ENCODE data around the gene FAT1. TPM values are rescaled to one million over a fixed set of nuclear protein-coding genes. Genes with fewer than 3 reads are reported as not detected.
A peak's percentile ranks its signal among the peaks of the same experiment; 100 is the strongest.

The FAT1 gene
- total and polyA plus RNA-seq, 7 donors = 12.6 to 146 (median 93.1) TPM

GRCh38 chr4:186644311-186644638 is 79.4 kb downstream of the FAT1 start:
- Histone ChIP-seq H3K4me3 (no peak overlapping the region), H3K36me3 (peaks cover 0 to 4% (median 0%) of the 10 kb centered on the region in 4 donors), H3K27ac (peak overlapping the region in 1 of 4 donors; percentile 40), H3K9me3 (no peaks in the 10 kb centered on the region), H3K4me1 (peaks cover 0 to 15% (median 13%) of the 10 kb centered on the region in 4 donors), H3K27me3 (no peaks in the 10 kb centered on the region)
- intact Hi-C loops (cut with DNase I) = no loop called here
- WGBS, 2 donors = 12 to 57% methylated on average over 2 of the region's 2 CpGs
- no peak for DNase-seq
- TF ChIP-seq EP300 (IDR thresholded peaks at IDR 0.05) (no peak), CTCF (IDR thresholded peaks at IDR 0.05) (no peak), POLR2A (IDR thresholded peaks at IDR 0.05) (no peak), POLR2AphosphoS5 (IDR thresholded peaks at IDR 0.05) (no peak)

- 57 to 79% methylated on average over 14 of the region's 14 CpGs for WGBS, 2 donors
- intact Hi-C loops (cut with DNase I) = no loop called here
- H3K9me3 ChIP-seq = no peaks in the 10 kb centered on the region
- H3K4me1 ChIP-seq = peaks cover 0 to 15% (median 13%) of the 10 kb centered on the region in 4 donors
- H3K36me3 ChIP-seq = peaks cover 0 to 9% (median 0%) of the 10 kb centered on the region in 4 donors
- no peak overlapping the region for H3K4me3 ChIP-seq
- no peak overlapping the region for H3K27ac ChIP-seq
- no peak for DNase-seq
- TF ChIP-seq CTCF (IDR thresholded peaks at IDR 0.05) (no peak), POLR2A (IDR thresholded peaks at IDR 0.05) (no peak), EP300 (IDR thresholded peaks at IDR 0.05) (no peak), POLR2AphosphoS5 (IDR thresholded peaks at IDR 0.05) (no peak)
- no peaks in the 10 kb centered on the region for H3K27me3 ChIP-seq
Measured at GRCh38 chr4:186643501-186644310, 80.0 kb downstream of the FAT1 start.

- DNase-seq = no peak
- no peak for TF ChIP-seq POLR2AphosphoS5 (IDR thresholded peaks at IDR 0.05)
- no peak for TF ChIP-seq CTCF (IDR thresholded peaks at IDR 0.05)
- TF ChIP-seq POLR2A (IDR thresholded peaks at IDR 0.05) = no peak
- no peak for TF ChIP-seq EP300 (IDR thresholded peaks at IDR 0.05)
- Histone ChIP-seq H3K36me3 (peaks cover 0 to 11% (median 0%) of the 10 kb centered on the region in 4 donors), H3K9me3 (no peaks in the 10 kb centered on the region), H3K27me3 (no peaks in the 10 kb centered on the region), H3K4me3 (no peak overlapping the region), H3K27ac (no peak overlapping the region), H3K4me1 (peaks cover 0 to 15% (median 13%) of the 10 kb centered on the region in 4 donors)
- intact Hi-C loops (cut with DNase I) = no loop called here
- WGBS, 2 donors = 89 to 92% methylated on average over 11 of the region's 11 CpGs
Measured at GRCh38 chr4:186642998-186643397, 80.7 kb downstream of the FAT1 start.

GRCh38 chr4:186642530-186642929 is 81.1 kb downstream of the FAT1 start:
- Histone ChIP-seq H3K36me3 (peaks cover 0 to 11% (median 0%) of the 10 kb centered on the region in 4 donors), H3K4me1 (peaks cover 0 to 15% (median 13%) of the 10 kb centered on the region in 4 donors), H3K9me3 (no peaks in the 10 kb centered on the region), H3K27ac (no peak overlapping the region), H3K27me3 (no peaks in the 10 kb centered on the region), H3K4me3 (no peak overlapping the region)
- intact Hi-C loops (cut with DNase I) = no loop called here
- no peak for TF ChIP-seq POLR2A (IDR thresholded peaks at IDR 0.05)
- TF ChIP-seq POLR2AphosphoS5 (IDR thresholded peaks at IDR 0.05) = no peak
- TF ChIP-seq EP300 (IDR thresholded peaks at IDR 0.05) = no peak
- TF ChIP-seq CTCF (IDR thresholded peaks at IDR 0.05) = no peak
- WGBS, 2 donors = 36 to 80% methylated on average over 15 of the region's 15 CpGs
- no peak for DNase-seq

Data from sigmoid colon (tissue), 7 donors.